CD4-positive, alpha-beta T cell treated with Interleukin-21 for 1 hour (primary cell): ENCODE data around the gene CADM4.

Source experiments
- DNase-seq: peaks from one replicate; pipeline ENCODE4 v3.0.0-alpha.2; 2020

Gene CADM4

DNA sequence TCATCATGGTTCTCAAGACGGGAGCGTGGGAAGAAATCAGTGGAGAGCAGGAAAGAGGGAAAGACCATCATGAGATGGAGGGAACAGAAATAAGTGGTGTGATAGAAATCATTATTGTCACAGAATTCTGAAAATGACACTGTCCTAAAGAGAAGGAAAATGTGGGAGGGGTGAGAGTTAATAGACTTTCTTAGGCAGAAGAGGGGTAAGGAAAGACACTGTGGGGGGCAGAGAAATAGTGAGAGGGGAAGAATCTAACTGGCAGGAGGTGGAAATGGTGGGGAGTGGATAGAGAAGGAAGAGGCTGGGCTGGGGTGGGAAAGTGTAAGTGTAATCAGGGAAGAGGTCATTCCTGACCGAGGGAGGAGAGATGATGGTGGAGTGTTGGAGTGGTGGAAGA, 60.9 kb downstream of the CADM4 start:
- DNase-seq = no peak

DNA sequence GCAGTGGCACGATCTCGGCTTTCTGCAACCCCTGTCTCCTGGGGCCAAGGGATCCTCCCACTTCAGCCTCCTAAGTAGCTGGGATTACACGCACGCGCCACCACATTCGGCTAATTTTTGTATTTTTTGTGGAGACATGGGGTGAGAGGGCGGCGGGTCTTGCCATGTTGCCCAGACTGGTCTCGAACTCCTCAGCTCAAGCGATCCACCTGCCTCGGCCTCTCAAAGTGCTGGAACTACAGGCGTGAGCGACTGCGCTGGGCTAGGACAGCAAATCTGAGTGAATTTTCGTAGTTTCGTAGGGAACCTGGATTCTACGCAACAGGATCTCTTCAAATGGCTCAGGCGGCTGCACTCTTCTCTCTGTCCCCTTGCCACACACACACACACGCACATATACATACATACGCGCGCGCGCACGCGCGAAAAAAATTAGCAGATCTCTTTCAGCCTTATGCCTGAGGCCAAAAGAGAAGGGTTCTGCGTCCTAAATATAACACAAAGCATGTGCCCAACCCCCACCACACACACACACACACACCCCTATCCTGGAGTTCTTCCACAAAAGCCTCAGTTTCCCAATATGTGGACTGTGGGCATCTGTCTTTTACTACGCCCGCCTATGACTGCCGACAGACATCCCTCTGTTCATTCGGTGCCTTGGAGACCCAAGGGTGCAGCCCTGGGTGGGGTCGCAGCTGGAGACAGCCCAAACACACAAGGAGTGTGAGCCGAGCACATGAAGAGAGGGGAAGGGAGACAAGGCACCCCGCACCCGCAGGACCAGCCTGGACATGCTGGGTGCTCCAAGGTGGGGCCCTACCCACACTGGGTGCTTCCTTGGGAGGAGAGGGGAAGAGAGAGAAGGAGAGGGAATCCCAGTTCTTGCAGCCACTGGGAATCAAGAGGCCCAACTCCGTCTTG, 63.4 kb downstream of the CADM4 start:
- no peak for DNase-seq

- peak; percentile 98 for DNase-seq
Observed at GRCh38 chr19:43575156-43575950, 64.3 kb downstream of the CADM4 start, which contains the start of the genes PINLYP and XRCC1. PINLYP (plus strand) TSS chr19:43575801; CDS start chr19:43577192, 1,391 bp downstream. XRCC1 (minus strand) TSS chr19:43575527; CDS start chr19:43575458, 69 bp downstream.

GRCh38 chr19:43574424-43575155, 65.1 kb downstream of the CADM4 start:
- no peak for DNase-seq
